Effector memory CD8-positive, alpha-beta T cell (primary cell): ENCODE data around the gene SYT3.
"Not testable (repeated sequence)": the region's sequence is repeated elsewhere in the genome, so short reads cannot be mapped to it uniquely, and the experiment has no call there.

Source experiments
- ATAC-seq: fragments of 150-1000 bp; cut with Tn5 transposase; replicated peaks from 2 replicates; pipeline ENCODE4 v1.10.0; 2021; ENCODE audit warnings: mild to moderate bottlenecking, moderate library complexity
- DNase-seq, 3 experiments: peaks; one replicate each; pipeline ENCODE4 v3.0.0; 2021
- H3K27ac Mint-ChIP-seq, 2 donors: one replicate each; pipeline ENCODE4 v1.8.0; 2022; ENCODE audit warnings: mild to moderate bottlenecking in 2 of 2, mixed read lengths in 2 of 2, moderate library complexity in 2 of 2
- H3K27me3 Mint-ChIP-seq, 2 donors: one replicate each; pipeline ENCODE4 v1.8.0; 2022; ENCODE audit warnings: mixed read lengths in 2 of 2
- H3K36me3 Mint-ChIP-seq: one replicate; pipeline ENCODE4 v1.8.0; 2022; ENCODE audit warnings: mild to moderate bottlenecking, moderate library complexity, mixed read lengths; ENCODE audit not compliant: insufficient read depth
- H3K4me1 Mint-ChIP-seq, 2 donors: one replicate each; pipeline ENCODE4 v1.8.0; 2022; ENCODE audit warnings: low read depth in 2 of 2, mixed read lengths in 2 of 2
- H3K4me3 Mint-ChIP-seq, 2 donors: one replicate each; pipeline ENCODE4 v1.8.0; 2022; ENCODE audit warnings: mild to moderate bottlenecking in 2 of 2, mixed read lengths in 2 of 2, moderate library complexity in 2 of 2
- H3K9me3 Mint-ChIP-seq, 2 donors: one replicate each; pipeline ENCODE4 v1.8.0; 2022; ENCODE audit warnings: mixed read lengths in 2 of 2

Gene SYT3

DNA sequence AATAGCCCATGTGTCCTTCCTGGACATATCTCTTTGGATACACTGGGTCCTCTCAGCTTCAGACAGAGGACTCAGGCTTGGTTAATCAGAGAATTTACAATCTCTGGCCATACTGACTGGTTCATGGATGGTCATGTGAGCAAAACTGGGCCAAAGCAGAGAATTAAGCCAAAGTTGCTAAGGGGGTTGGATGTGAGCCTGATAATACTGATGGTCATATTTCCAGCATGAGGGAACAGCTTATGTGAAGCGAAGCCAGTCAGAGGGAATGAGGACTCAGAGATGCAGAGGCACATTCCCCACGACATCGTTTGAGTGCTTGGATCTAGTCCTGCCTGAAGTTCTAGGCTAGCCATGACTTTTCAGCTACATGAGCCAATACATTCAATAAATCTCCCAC lies 49.5 kb downstream of the SYT3 start:
- H3K4me3 Mint-ChIP-seq = no peak overlapping the region
- peaks cover 5 to 35% of the 10 kb centered on the region in 2 donors for H3K27me3 Mint-ChIP-seq

DNA sequence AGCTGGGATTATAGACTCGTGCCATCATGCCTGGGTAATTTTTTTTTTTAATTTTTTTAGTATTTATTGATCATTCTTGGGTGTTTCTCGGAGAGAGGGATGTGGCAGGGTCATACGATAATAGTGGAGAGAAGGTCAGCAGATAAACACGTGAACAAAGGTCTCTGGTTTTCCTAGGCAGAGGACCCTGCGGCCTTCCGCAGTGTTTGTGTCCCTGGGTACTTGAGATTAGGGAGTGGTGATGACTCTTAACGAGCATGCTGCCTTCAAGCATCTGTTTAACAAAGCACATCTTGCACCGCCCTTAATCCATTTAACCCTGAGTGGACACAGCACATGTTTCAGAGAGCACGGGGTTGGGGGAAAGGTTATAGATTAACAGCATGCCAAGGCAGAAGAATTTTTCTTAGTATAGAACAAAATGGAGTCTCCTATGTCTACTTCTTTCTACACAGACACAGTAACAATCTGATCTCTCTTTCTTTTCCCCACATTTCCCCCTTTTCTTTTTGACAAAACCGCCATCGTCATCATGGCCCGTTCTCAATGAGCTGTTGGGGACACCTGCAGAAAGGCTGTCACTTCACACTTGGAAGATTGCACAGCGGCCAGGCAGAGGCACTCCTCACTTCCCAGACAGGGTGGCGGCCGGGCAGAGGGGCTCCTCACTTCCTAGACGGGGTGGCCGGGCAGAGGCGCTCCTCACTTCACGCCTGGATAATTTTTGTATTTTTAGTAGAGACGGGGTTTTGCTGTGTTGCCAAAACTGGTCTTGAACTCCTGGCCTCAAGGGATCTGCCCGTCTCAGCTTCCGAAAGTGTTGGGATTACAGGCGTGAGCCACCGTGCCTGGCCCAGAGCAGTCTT lies 57.7 kb downstream of the SYT3 start:
- not testable (repeated sequence) for H3K4me1 Mint-ChIP-seq, H3K36me3 Mint-ChIP-seq, H3K4me3 Mint-ChIP-seq, ATAC-seq, DNase-seq, H3K27ac Mint-ChIP-seq, H3K9me3 Mint-ChIP-seq
- peaks cover 38 to 61% of the 10 kb centered on the region in 2 donors for H3K27me3 Mint-ChIP-seq

More for the DNA sequence above, 49.5 kb downstream of the SYT3 start:
- no peak overlapping the region for H3K27ac Mint-ChIP-seq
- ATAC-seq (no peak), DNase-seq (no peak)
- H3K36me3 Mint-ChIP-seq = no peaks in the 10 kb centered on the region
- no peaks in the 10 kb centered on the region for H3K4me1 Mint-ChIP-seq
- peaks cover 0 to 2% of the 10 kb centered on the region in 2 donors for H3K9me3 Mint-ChIP-seq

DNA sequence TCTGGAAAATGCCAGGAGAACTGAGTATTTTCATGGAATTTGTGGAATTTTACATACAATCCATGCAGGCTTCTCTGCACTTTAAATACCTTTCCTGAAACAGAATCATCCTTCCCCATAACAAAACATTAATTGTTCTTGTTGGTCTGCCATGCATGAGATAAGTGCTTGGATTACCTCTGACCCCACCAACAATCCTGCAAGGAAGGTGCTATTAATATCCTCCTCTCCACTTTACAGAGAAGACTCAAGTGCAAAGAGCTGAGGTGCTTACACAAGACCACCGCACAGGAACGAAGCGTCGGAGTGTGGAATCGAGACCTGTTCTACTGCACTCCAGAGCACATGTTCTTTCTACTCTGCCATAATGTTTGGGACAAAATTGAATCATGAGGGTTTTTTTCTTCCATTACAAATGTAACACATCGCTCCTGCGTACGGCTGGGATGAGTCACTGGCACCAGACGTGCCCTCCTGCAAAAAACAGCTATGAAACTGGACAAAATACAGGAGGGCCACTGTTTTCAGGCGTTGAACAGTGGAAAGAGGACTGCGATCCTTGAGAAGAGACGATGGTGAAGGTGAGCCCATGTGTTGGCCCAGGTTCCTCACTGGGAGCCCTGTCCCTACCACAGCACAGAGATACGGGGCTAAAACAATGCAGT lies 58.6 kb downstream of the SYT3 start:
- H3K36me3 Mint-ChIP-seq = peaks cover 4% of the 10 kb centered on the region

DNA sequence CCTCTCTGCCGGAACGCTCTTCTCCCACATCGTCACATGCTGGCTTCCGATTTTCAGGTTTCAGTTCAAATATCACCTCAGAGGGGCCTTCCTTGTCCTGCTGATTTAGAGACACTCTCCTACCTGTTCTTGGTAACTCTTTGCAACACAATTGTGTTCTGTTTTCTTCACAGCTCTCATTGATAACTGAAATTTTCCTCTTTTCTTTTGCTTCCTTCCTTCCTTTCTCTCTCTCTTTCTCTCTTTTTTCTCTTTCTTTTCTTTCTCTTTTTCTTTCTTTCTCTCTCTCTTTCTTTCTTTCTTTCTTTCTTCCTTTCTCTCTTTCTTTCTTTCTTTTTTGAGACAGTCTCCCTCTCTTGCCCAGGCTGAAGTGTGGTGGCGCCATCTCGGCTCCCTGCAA lies 59.4 kb downstream of the SYT3 start:
- H3K9me3 Mint-ChIP-seq = no peaks in the 10 kb centered on the region

More for the DNA sequence above, 58.6 kb downstream of the SYT3 start:
- Mint-ChIP-seq H3K4me1 (no peaks in the 10 kb centered on the region), H3K4me3 (no peak overlapping the region), H3K9me3 (no peaks in the 10 kb centered on the region), H3K27ac (no peak overlapping the region), H3K27me3 (peaks cover 38 to 52% of the 10 kb centered on the region in 2 donors)
- no peak for DNase-seq
- ATAC-seq = no peak

DNA sequence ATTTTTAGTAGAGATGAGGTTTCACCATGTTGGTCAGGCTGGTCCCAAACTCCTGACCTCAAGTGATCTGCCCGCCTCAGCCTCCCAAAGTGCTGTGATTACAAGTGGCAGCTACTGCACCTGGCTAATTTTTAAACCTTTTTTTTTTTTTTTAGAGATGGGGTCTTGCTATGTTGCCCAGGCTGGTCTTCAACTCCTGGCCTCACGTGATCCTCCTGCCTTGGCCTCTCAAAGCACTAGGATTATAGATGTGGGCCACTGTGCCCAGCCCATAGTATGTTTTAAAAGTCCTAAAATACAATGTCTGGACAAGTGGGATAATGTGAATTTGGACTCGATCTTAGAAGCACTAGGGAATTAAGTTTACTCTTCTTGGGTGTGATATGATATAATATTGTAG lies 62.9 kb downstream of the SYT3 start:
- not testable (repeated sequence) for H3K4me1 Mint-ChIP-seq, ATAC-seq, H3K4me3 Mint-ChIP-seq, H3K36me3 Mint-ChIP-seq, DNase-seq, H3K27ac Mint-ChIP-seq, H3K9me3 Mint-ChIP-seq
- peaks cover 34 to 51% of the 10 kb centered on the region in 2 donors for H3K27me3 Mint-ChIP-seq

More for the DNA sequence above, 59.4 kb downstream of the SYT3 start:
- H3K27me3 Mint-ChIP-seq = peaks cover 38 to 43% of the 10 kb centered on the region in 2 donors
- no peaks in the 10 kb centered on the region for H3K4me1 Mint-ChIP-seq
- no peak overlapping the region for H3K27ac Mint-ChIP-seq
- peaks cover 4% of the 10 kb centered on the region for H3K36me3 Mint-ChIP-seq
- ATAC-seq = no peak
- no peak for DNase-seq
- H3K4me3 Mint-ChIP-seq = no peak overlapping the region

DNA sequence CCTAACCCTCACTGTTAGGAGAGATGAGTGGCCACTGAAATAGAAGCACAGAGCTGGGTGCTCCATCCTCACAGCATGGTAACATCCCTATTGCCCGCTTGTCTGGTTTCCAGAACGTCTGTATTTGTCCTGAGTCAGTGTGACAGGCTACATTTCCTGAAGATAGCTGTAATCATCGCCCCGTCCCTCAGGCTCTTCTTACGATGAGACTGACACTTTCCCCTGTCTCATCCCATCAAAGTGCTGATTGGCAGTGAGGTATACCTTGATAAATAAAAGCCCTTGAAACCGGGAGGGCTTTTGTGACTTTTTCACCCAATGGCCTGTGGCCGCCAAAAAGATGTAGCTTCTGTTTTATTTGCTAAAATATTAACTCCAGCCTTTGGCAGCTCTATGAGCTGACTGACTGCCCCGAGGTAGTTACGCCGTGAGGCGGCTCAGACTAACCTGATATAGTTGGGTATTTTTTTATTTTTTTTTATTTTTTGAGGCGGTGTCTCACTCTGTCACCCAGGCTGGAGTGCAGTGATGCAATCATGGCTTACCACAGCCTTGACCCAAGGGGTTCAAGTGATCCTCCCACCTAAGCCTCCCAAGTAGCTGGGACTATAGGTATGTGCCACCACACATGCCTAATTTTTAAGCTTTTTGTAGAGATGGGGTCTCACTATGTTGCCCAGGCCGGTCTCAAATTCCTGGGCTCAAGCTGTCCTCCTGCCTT lies 65.8 kb downstream of the SYT3 start:
- H3K27me3 Mint-ChIP-seq = peaks cover 37 to 66% of the 10 kb centered on the region in 2 donors
- no peaks in the 10 kb centered on the region for H3K36me3 Mint-ChIP-seq
- no peak overlapping the region for H3K27ac Mint-ChIP-seq
- H3K9me3 Mint-ChIP-seq = no peaks in the 10 kb centered on the region
- DNase-seq (no peak), ATAC-seq (no peak)
- no peak overlapping the region for H3K4me3 Mint-ChIP-seq
- H3K4me1 Mint-ChIP-seq = peaks cover 0 to 3% of the 10 kb centered on the region in 2 donors
